Lung (tissue), 12 donors: Measurements from ENCODE around the gene CEP104. TPM values are rescaled to one million over a fixed set of nuclear protein-coding genes. Genes with fewer than 3 reads are reported as not detected.

Source experiments
- ATAC-seq: fragments of 200-7000 bp; cut with Tn5 transposase; one replicate; pipeline ENCODE4 v1.9.1; 2020; ENCODE audit warnings: moderate number of reproducible peaks; ENCODE audit not compliant: insufficient read depth, low FRiP score
- DNase-seq, 3 donors: peaks; one replicate each; pipeline ENCODE4 v3.0.0-alpha.2; 2013 to 2017
- H3K27ac ChIP-seq, 2 donors: one replicate each; pipeline ENCODE4 v1.5.1; 2013; ENCODE audit warnings: mild to moderate bottlenecking in 2 of 2, moderate library complexity in 2 of 2, control low read depth in 1 of 2, inconsistent platforms in 1 of 2, low read depth in 1 of 2, low read length in 1 of 2
- H3K27me3 ChIP-seq, 3 donors: one replicate each; pipeline ENCODE4 v1.5.1; 2013; ENCODE audit warnings: low read length in 2 of 3; ENCODE audit not compliant: control insufficient read depth in 3 of 3, insufficient read depth in 3 of 3
- H3K36me3 ChIP-seq, 4 donors: one replicate each; pipeline ENCODE4 v1.5.1; 2013; ENCODE audit warnings: low read length in 4 of 4, mild to moderate bottlenecking in 1 of 4, moderate library complexity in 1 of 4; ENCODE audit not compliant: control insufficient read depth in 4 of 4, insufficient read depth in 4 of 4
- H3K4me1 ChIP-seq, 5 donors: one replicate each; pipeline ENCODE4 v1.5.1; 2013; ENCODE audit warnings: low read length in 5 of 5, mild to moderate bottlenecking in 2 of 5, moderate library complexity in 1 of 5; ENCODE audit not compliant: control insufficient read depth in 5 of 5, insufficient read depth in 5 of 5
- H3K4me3 ChIP-seq: one replicate; pipeline ENCODE4 v1.5.1; 2013; ENCODE audit warnings: mild to moderate bottlenecking, control low read depth, moderate library complexity
- H3K9ac ChIP-seq, 2 donors: one replicate each; pipeline ENCODE4 v1.5.1; 2013; ENCODE audit warnings: low read length in 2 of 2, control low read depth in 1 of 2; ENCODE audit not compliant: insufficient read depth in 1 of 2
- H3K9me3 ChIP-seq, 4 donors: one replicate each; pipeline ENCODE4 v1.5.1; 2013; ENCODE audit warnings: low read length in 3 of 4, mild to moderate bottlenecking in 1 of 4, moderate library complexity in 1 of 4; ENCODE audit not compliant: control insufficient read depth in 4 of 4, insufficient read depth in 3 of 4
- WGBS, 2 donors: extraction: QIAGEN DNeasy Blood & Tissue Kit; methylation state at CpG; one replicate each; pipeline ENCODE4 v1.1.7; 2013; 5-methylcytosine and 5-hydroxymethylcytosine counted together
- polyA plus RNA-seq, 2 donors: library from polyadenylated mRNA; stranded (reverse); fragments of 200-250 nt; gene quantifications; one replicate each; pipeline ENCODE4 v1.2.1, GENCODE V29; 2013
- total RNA-seq, 2 donors: library from RNA; depleted of rRNA in 1 of 2; stranded (reverse); fragments of >200 nt in 1 of 2; gene quantifications; one replicate each; pipeline ENCODE4 v1.2.1, GENCODE V29; 2014 to 2021
- TF ChIP-seq, protein P1 (sequence below): IDR thresholded peaks from 2 replicates; pipeline ENCODE4 v1.5.1; 2012; ENCODE audit warnings: mild to moderate bottlenecking; ENCODE audit errors: control extremely low read depth, extremely low read depth
- donor health status: control.
- donor health status: control.
- donor health status: Bipolar disorder and iron deficiency.
- donor health status: healthy.
- donor health status: DM: yes; HTN: yes; CAD: no.

Gene CEP104
- total and polyA plus RNA-seq, 4 donors = 8.9 to 56.5 (median 25.5) TPM

DNA sequence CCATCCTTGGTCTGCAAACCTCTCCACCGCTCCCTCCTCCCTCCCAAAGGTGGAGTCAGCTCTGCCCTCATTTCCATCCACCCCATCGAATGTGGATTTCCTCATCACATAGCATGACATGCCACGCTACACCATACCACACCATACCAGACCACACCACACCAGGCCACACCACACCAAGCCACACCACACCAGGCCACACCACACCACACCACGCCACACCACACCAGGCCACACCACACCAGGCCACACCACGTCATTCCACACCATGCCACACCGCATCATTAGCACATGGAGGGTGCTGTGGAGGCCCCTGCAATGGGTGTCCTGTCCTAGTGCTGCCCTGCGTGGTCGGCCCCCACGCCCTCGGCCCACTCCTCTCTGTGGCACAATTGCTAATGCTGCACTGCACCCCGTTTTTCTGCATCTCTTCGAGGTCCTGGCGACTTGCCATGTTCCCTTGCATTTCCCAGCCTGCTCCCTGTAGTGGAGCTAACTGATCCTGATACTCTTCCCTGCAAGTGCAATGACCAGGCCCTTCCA, 11.5 kb upstream of the CEP104 start:
- no peaks in the 10 kb centered on the region for H3K27me3 ChIP-seq
- H3K4me3 ChIP-seq = no peak overlapping the region
- no peak overlapping the region for H3K27ac ChIP-seq
- WGBS, 2 donors = 85 to 88% methylated on average over 13 of the region's 13 CpGs
- peaks cover 0 to 42% (median 14%) of the 10 kb centered on the region in 4 donors for H3K36me3 ChIP-seq
- no peak overlapping the region for H3K9ac ChIP-seq
- TF ChIP-seq, protein P1, sequence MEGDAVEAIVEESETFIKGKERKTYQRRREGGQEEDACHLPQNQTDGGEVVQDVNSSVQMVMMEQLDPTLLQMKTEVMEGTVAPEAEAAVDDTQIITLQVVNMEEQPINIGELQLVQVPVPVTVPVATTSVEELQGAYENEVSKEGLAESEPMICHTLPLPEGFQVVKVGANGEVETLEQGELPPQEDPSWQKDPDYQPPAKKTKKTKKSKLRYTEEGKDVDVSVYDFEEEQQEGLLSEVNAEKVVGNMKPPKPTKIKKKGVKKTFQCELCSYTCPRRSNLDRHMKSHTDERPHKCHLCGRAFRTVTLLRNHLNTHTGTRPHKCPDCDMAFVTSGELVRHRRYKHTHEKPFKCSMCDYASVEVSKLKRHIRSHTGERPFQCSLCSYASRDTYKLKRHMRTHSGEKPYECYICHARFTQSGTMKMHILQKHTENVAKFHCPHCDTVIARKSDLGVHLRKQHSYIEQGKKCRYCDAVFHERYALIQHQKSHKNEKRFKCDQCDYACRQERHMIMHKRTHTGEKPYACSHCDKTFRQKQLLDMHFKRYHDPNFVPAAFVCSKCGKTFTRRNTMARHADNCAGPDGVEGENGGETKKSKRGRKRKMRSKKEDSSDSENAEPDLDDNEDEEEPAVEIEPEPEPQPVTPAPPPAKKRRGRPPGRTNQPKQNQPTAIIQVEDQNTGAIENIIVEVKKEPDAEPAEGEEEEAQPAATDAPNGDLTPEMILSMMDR = no peak
- ATAC-seq = no peak
- H3K4me1 ChIP-seq = peaks cover 0 to 2% (median 0%) of the 10 kb centered on the region in 5 donors
- no peak for DNase-seq
- no peaks in the 10 kb centered on the region for H3K9me3 ChIP-seq

DNA sequence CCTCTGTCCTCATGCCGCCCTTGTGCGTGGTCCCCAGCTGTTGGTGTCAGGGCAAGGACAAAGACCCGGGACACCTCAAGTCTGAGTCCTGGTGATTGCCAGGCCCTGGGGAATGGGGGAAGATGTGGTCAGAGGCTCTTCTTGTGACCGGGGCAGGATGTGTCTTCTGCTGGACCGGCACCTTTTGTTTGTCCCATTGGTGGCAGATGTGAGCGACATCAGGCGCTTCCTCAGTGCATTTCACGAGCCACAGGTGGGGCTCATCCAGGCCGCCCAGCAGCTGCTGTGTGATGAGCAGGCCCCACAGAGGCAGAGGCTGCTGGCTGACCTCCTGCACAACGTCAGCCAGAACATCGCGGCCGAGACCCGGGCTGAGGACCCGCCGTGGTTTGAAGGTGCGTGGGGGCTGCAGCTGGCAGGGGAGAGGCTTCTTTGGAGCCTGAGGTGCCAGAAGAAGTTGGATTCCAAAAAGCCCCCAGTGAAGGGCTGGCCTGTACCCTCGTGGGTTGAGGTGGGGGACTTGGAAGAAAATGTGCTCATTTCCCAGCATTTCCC, 8.7 kb upstream of the CEP104 start:
- Histone ChIP-seq H3K4me3 (no peak overlapping the region), H3K4me1 (peaks cover 0 to 2% (median 0%) of the 10 kb centered on the region in 5 donors), H3K27me3 (no peaks in the 10 kb centered on the region), H3K36me3 (peaks cover 0 to 24% (median 14%) of the 10 kb centered on the region in 4 donors), H3K9me3 (no peaks in the 10 kb centered on the region), H3K27ac (no peak overlapping the region), H3K9ac (no peak overlapping the region)
- 88 to 90% methylated on average over 18 of the region's 18 CpGs for WGBS, 2 donors
- TF ChIP-seq, protein P1 = no peak
- ATAC-seq (no peak), DNase-seq (no peak)

DNA sequence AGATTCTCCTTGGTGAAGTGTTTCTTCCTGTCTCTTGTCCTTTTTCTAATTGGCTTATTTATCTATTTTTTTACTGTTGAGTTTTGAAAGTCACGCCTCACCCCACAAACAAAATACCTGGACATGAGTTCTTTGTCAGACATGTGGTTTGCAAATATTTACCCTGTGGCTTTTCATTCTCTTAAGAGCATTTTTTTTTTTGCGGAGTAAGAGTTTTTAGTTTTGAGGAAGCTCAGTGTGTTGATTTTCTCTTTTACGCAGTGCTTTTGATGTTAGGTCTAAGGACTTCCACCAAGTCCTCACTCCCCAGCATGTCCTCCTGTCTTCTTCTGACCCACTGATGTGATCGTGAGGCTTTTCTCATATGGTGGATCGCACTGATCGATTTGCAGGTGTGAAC, 7.9 kb upstream of the CEP104 start:
- H3K9ac ChIP-seq = no peak overlapping the region
- H3K27me3 ChIP-seq = no peaks in the 10 kb centered on the region
- H3K9me3 ChIP-seq = no peaks in the 10 kb centered on the region
- TF ChIP-seq, protein P1 = no peak
- peaks cover 0 to 2% (median 0%) of the 10 kb centered on the region in 5 donors for H3K4me1 ChIP-seq
- WGBS, 2 donors = 74 to 89% methylated on average over 6 of the region's 6 CpGs
- H3K27ac ChIP-seq = no peak overlapping the region
- peaks cover 0 to 21% (median 10%) of the 10 kb centered on the region in 4 donors for H3K36me3 ChIP-seq
- H3K4me3 ChIP-seq = no peak overlapping the region
- DNase-seq (peak in 1 of 3 donors; percentile 1), ATAC-seq (no peak)
